HG03280 (cell line): ENCODE measurements around the gene FOXJ3.

Experiments
- ATAC-seq: cut with Tn5 transposase; IDR thresholded peaks from one replicate; pipeline ENCODE4 v1.9.1; 2021; ENCODE audit warnings: mild to moderate bottlenecking, moderate library complexity; ENCODE audit not compliant: unreplicated experiment

FOXJ3 gene

GRCh38 chr1:42335050-42335808 is at the start of gene FOXJ3:
Gene FOXJ3 (minus strand): TSS chr1:42335235. CDS start chr1:42311093, 24,142 bp downstream.
- peak; percentile 79 for ATAC-seq

DNA sequence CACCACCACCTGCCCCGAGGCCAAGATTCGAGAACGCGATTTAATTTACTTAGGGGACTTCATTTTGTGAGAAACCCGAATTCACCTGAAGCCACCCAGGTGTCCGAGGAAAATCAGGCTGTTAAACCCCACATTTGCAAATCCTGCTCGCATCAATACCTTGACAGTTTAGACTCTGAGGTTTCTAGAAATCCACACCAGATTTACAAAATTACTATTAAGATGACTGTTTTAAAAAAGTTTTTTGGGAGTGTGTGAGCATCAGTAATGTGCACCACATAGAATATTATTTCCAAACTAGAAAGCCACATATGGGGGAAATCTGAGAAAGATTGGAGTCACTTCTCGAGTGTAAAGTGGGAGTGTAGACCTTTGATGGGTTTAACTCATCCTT is 46.2 kb upstream of the FOXJ3 start:
- no peak for ATAC-seq

GRCh38 chr1:42380586-42381279 is 45.7 kb upstream of the FOXJ3 start, which contains the start of gene RIMKLA:
Gene RIMKLA (plus strand): TSS chr1:42380792. CDS start chr1:42380935, 143 bp downstream.
- peak; percentile 90 for ATAC-seq

GRCh38 chr1:42379794-42380585 is 45.0 kb upstream of the FOXJ3 start:
- ATAC-seq = peak; percentile 42

DNA sequence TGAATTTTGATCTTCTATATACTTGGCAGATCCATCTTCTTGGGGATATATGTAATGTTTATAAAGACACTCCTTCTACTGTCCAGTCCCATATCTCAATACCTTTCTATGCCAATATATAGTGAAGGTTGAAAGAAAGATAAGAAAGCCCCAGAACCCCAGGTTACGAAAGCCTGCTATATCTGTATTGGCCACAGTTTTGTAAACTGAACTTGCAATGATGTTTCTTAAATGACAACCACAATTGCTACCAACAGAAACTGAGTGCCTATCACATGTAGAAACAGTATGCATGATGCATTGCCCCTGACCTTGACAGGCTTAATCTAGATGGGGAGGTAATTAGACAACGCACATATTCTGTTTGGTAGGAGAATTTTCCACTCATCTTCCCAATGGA is 37.8 kb upstream of the FOXJ3 start:
- ATAC-seq = no peak

GRCh38 chr1:42370876-42371549 is 36.0 kb upstream of the FOXJ3 start:
- ATAC-seq = no peak

GRCh38 chr1:42369471-42369870 is 34.4 kb upstream of the FOXJ3 start:
- ATAC-seq = no peak

DNA sequence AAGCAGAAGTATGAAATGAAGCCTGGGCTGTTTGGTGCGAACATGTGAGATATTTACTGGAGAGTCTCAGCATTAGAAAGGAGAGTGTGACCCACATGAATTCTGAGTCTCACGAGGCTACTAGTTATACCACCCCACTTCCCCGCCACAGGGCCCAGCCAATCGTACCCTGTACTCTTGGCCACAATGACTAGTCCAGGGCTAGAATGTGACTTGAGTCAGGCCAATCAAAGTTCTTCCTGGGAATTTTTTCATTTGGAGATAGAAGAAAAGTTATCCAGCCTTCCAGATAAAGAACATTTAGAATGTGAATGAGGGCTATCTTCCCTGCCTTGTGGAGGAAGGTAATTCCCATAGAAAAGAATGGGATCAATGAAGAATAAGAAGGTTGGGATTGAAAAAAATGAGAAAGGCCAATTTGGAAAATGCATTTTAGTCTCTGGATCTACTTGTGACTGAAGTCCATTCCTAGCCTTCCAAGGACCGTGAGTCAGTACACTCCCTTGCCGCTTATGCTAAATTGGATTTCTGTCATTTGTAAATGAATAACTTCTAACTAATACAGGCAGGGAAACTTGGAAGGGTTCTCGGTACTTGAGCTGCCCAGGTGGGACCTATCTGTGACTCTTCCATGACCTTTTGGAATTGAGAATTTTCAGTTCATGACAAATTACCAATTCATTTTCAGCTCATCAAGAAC is 33.2 kb upstream of the FOXJ3 start:
- no peak for ATAC-seq

GRCh38 chr1:42365118-42365517 is 30.1 kb upstream of the FOXJ3 start:
- no peak for ATAC-seq

DNA sequence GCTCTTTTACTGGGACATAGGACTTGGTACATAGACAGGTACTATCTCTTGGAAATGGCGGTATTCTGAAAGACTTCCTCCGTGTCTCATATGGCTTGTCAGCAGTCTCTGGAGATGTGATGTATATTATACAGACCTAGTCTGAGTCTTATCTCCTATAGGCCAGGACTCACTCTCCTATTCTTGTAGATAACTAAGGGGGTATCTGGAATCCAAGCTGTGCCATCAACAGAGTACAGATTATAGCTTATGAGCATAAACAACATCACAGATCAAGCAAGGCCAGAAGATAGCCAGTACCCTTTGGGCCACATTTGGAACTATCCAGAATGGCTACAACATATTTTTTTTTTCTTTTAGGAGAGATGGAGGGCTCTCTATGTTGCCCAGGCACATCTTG is 29.5 kb upstream of the FOXJ3 start:
- ATAC-seq = no peak

DNA sequence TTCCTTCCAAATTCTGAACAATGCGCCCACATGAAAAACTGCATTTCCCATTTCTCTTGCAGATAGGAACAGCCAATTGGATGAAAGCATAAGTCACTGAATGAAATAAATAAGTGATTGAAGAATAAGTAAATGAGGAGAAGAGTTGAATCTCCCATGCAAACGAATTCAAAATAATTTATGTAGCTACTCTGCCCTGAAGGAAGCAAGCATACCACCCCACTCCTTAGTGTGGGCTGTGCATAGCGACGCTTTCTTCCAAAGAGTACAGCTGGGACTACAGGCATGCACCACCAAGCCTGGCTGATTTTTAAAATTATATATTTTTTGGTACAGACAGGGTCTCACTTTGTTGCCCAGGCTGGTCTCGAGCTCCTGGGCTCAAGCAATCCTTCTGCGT is 29.1 kb upstream of the FOXJ3 start:
- no peak for ATAC-seq

GRCh38 chr1:42359466-42359865 is 24.4 kb upstream of the FOXJ3 start:
- ATAC-seq = no peak

DNA sequence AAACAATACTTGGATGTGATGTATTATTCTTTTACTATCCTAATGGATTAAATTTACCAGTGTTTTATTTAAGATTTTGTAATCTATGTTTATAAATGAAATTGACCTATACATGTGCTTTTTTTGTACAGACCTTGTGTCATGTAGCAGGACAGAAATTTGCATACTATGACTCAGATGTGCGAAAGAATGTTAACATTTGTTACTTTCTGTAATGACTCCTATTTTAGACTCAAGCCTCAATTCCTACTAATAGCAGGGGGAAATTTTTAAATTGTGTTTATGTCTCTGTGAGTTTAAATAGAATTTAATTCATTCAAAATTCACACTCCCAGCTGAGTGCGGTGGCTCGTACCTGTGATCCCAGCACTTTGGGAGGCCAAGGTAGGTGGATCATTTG is 23.8 kb upstream of the FOXJ3 start:
- ATAC-seq = peak; percentile 65

- no peak for ATAC-seq
These were observed 15.1 kb upstream of the FOXJ3 start for GRCh38 chr1:42350086-42350485.

DNA sequence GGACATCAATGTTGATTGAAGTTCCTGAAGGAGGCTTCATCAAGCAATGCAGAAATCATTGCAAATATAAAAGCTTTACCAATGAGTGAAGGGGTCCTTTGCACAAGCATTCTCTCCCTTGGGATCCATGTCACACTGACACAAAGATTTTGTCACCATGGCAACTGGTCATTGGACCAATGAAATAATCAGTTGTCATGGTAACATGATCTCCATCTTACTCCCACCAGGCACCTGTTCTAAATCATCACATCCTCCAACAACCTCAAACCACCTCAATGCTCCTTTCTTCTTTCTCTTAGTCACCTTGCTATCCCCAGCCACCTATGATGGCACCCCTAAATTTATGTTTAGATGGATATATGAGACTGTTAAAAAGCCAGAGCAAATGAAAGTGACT is 13.5 kb upstream of the FOXJ3 start:
- ATAC-seq = no peak

- ATAC-seq = no peak
These were observed 8.0 kb upstream of the FOXJ3 start for GRCh38 chr1:42343049-42343448.

GRCh38 chr1:42340901-42341300 is 5.9 kb upstream of the FOXJ3 start:
- ATAC-seq = no peak

GRCh38 chr1:42340093-42340492 is 5.1 kb upstream of the FOXJ3 start:
- no peak for ATAC-seq

DNA sequence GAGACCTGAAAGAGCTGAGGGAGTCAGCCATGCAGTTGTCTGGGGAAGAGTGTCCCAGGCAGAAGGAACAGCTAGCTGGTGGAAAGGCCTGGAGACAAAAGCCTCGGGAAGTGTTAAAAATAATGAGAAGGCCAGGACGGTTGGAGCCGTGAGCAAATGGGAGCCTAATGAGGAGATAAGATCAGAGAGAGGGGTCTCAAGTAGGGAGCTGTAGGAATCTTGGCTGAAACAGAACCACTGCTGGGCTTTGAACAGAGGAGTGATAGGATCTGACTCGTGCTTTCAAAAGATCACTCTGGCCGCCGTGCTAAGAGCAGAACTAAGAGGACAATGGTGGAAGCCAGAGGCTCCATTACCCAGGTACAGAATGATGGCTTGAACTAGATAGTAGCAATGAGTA is 1.9 kb upstream of the FOXJ3 start:
- no peak for ATAC-seq

GRCh38 chr1:42335809-42336518 is 929 bp upstream of the FOXJ3 start:
- no peak for ATAC-seq
